ENCODE data around the gene KCNJ13. TPM values are rescaled to one million over a fixed set of nuclear protein-coding genes. Genes with fewer than 3 reads are reported as not detected.

Gene KCNJ13
- total RNA-seq (2021) (not detected in 2 replicates), Bru-seq, nascent RNA (percentile 7 among the genes with signal in this experiment), BruChase-seq, experiment 1, labeled RNA remaining after a 2-hour chase (not detected), BruChase-seq, experiment 2, labeled RNA remaining after a 6-hour chase (not detected)
- long read RNA-seq: 0 reads

- ChIA-PET CTCF (no interaction called here), POLR2A (ENCODE audit: unreplicated experiment) (interaction anchor here (0.6 kb wide), 1 partner anchor 757 kb away, joined by 6 read pairs; no protein-coding TSS in a partner anchor)
- Histone ChIP-seq H3K79me2 (ENCODE audit: low read depth) (no peaks in the 10 kb centered on the region), H3K36me3 (ENCODE audit: low read depth) (peaks cover 38% of the 10 kb centered on the region), H4K20me1 (ENCODE audit: insufficient read depth) (no peaks in the 10 kb centered on the region), H3K9me3 (ENCODE audit: insufficient read depth, low read depth) (no peaks in the 10 kb centered on the region), H3F3A (ENCODE audit: insufficient read depth, low read depth) (peaks cover 34% of the 10 kb centered on the region), H3K27me3 (ENCODE audit: insufficient read depth, low read depth) (no peaks in the 10 kb centered on the region), H3K9me2 (ENCODE audit: insufficient read depth) (no peaks in the 10 kb centered on the region; the same call in 1 of the 2 replicates), H2AFZ (no peak within 1 kb of the TSS), H3K4me2 (no peak within 1 kb of the TSS), H3K27ac (peak within 1 kb of the TSS; percentile 16; the same call in 1 of the 2 replicates), H3K4me1 (replicated peaks; ENCODE audit: insufficient read depth) (peaks cover 22% of the 10 kb centered on the region), H3K4me3 (no peak within 1 kb of the TSS)
- TF ChIP-seq CTCF (conservative IDR thresholded peaks at IDR 0.05) (no peak), EZH2 (IDR thresholded peaks at IDR 0.05; ENCODE audit: low read depth) (no peak)
- intact Hi-C loops (cut with micrococcal nuclease; ENCODE audit: unreplicated experiment): no loop called here
- BruUV-seq (replicated peaks): no TSS peak
- peak in 1 of 2 experiments; percentile 72 for DNase-seq
Observed at GRCh38 chr2:232776435-232776834, at the start of gene KCNJ13. Gene KCNJ13 (minus strand): TSS chr2:232776565. CDS start chr2:232771362, 5,203 bp downstream.

- no peaks in the 10 kb centered on the region; the same call in 1 of the 2 replicates for H4K20me1 ChIP-seq (ENCODE audit: insufficient read depth)
- TF ChIP-seq EZH2 (IDR thresholded peaks at IDR 0.05; ENCODE audit: low read depth): no peak
- TF ChIP-seq CTCF (conservative IDR thresholded peaks at IDR 0.05): no peak
- no peak overlapping the region for H3K4me2 ChIP-seq
- peaks cover 6% of the 10 kb centered on the region; the same call in 1 of the 2 replicates for H3F3A ChIP-seq (ENCODE audit: insufficient read depth, low read depth)
- H3K4me3 ChIP-seq: no peak overlapping the region
- no peaks in the 10 kb centered on the region for H3K9me2 ChIP-seq (ENCODE audit: insufficient read depth)
- no peaks in the 10 kb centered on the region for H3K4me1 ChIP-seq (replicated peaks; ENCODE audit: insufficient read depth)
- ChIA-PET CTCF (no interaction called here), POLR2A (ENCODE audit: unreplicated experiment) (interaction anchor here (0.7 kb wide), 1 partner anchor 1003 kb away, joined by 4 read pairs; no protein-coding TSS in a partner anchor)
- no TSS peak for BruUV-seq (replicated peaks)
- no peaks in the 10 kb centered on the region for H3K27me3 ChIP-seq (ENCODE audit: insufficient read depth, low read depth)
- H3K9me3 ChIP-seq (ENCODE audit: insufficient read depth, low read depth): no peaks in the 10 kb centered on the region
- peaks cover 48% of the 10 kb centered on the region for H3K36me3 ChIP-seq (ENCODE audit: low read depth)
- no peak overlapping the region for H2AFZ ChIP-seq
- intact Hi-C loops (cut with micrococcal nuclease; ENCODE audit: unreplicated experiment): loop anchor here (5.0 kb wide), 1 partner anchor 55 kb away; no protein-coding TSS in a partner anchor
- DNase-seq: peak in 1 of 2 experiments; percentile 21
- no peak overlapping the region for H3K27ac ChIP-seq
- no peaks in the 10 kb centered on the region; the same call in 1 of the 2 replicates for H3K79me2 ChIP-seq (ENCODE audit: low read depth)
Observed at GRCh38 chr2:232817756-232818155, 41.4 kb upstream of the KCNJ13 start.

- TF ChIP-seq EZH2 (IDR thresholded peaks at IDR 0.05; ENCODE audit: low read depth): no peak
- no peak for TF ChIP-seq CTCF (conservative IDR thresholded peaks at IDR 0.05)
- H2AFZ ChIP-seq: no peak overlapping the region
- no peaks in the 10 kb centered on the region; the same call in 1 of the 2 replicates for H3K79me2 ChIP-seq (ENCODE audit: low read depth)
- H4K20me1 ChIP-seq (ENCODE audit: insufficient read depth): no peaks in the 10 kb centered on the region; the same call in 1 of the 2 replicates
- H3K9me2 ChIP-seq (ENCODE audit: insufficient read depth): no peaks in the 10 kb centered on the region
- H3F3A ChIP-seq (ENCODE audit: insufficient read depth, low read depth): peaks cover under 1% of the 10 kb centered on the region
- no peak for DNase-seq
- H3K4me3 ChIP-seq: no peak overlapping the region
- H3K4me1 ChIP-seq (replicated peaks; ENCODE audit: insufficient read depth): 0 out of 2 replicates have a peak, but pooled peaks cover 1% of the 10 kb centered on the region
- CTCF ChIA-PET: no interaction called here
- POLR2A ChIA-PET (ENCODE audit: unreplicated experiment): no interaction called here
- H3K27ac ChIP-seq: no peak overlapping the region
- no peak overlapping the region for H3K4me2 ChIP-seq
- peaks cover 56% of the 10 kb centered on the region for H3K36me3 ChIP-seq (ENCODE audit: low read depth)
- intact Hi-C loops (cut with micrococcal nuclease; ENCODE audit: unreplicated experiment): loop anchor here (5.0 kb wide), 1 partner anchor 54 kb away; no protein-coding TSS in a partner anchor
- H3K9me3 ChIP-seq (ENCODE audit: insufficient read depth, low read depth): no peaks in the 10 kb centered on the region
- H3K27me3 ChIP-seq (ENCODE audit: insufficient read depth, low read depth): no peaks in the 10 kb centered on the region
- BruUV-seq (replicated peaks): no TSS peak
Observed at GRCh38 chr2:232816657-232817056, 40.3 kb upstream of the KCNJ13 start.
